SIG-M5 treated with dmso at 0.1 percent for 504 hours (cell line): ENCODE measurements around the gene ACTG2.
"Not testable (repeated sequence)": the region's sequence is repeated elsewhere in the genome, so short reads cannot be mapped to it uniquely, and the experiment has no call there.

Experiments used
- DNase-seq: peaks from one replicate; lab custom pipeline; 2025; ENCODE audit not compliant: unreplicated experiment; lab: John Stamatoyannopoulos, UW

Gene ACTG2

DNA sequence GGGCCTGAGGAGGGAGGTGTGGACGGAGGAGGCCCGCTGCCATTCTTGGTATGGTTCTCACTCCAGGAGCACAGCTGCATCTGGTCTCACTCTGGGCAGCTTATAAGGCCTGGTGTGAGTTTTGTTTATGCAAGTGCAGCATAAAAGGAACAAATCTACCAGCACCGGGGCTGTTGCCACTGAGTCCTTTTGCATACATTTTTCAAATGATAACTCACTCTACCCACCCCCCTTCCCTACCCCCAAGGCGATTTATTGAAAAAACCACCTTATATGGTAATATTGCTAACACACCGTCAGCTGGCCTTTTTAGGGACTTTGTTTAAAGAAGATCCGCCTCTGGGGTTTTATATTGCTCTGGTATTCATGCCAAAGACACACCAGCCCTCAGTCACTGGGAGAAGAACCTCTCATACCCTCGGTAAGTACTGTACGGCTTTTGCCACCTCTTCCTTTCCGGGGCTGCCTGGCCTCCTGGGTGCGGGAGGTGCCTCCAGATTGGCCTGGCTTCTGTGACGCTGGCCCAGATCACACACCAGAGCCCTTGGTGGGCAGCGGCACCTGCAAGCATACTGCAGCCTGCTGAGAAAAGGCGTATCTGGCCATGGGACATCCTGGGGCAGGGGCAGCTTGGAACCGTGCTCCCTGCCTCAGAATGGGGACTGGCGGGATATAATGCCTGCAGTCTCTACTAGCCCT is at the start of gene ACTG2:
TSS of gene ACTG2 (plus strand) at position 378 of the 699 bp plus-strand sequence. CDS start 8,304 bp downstream, outside the sequence.
- DNase-seq, result no peak

DNA sequence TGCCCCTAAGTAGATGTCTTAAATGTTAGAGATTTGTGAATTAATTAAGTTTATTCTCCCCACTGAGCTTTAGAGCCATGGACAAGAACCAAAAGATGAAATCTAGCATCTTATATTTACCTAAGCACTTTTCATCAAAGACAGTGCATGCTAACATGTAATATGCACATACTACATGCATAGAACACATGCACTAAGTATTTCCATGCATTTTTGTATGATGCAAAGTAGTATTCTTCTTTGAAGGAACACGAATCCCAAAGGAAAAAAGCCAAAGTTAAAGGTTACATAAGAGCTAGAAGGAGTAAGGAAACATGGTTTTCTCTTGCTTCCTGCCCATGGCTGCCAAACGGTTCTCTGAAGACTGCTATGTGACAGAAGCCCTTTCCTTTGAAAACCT is 48.7 kb upstream of the ACTG2 start:
- DNase-seq, result no peak

DNA sequence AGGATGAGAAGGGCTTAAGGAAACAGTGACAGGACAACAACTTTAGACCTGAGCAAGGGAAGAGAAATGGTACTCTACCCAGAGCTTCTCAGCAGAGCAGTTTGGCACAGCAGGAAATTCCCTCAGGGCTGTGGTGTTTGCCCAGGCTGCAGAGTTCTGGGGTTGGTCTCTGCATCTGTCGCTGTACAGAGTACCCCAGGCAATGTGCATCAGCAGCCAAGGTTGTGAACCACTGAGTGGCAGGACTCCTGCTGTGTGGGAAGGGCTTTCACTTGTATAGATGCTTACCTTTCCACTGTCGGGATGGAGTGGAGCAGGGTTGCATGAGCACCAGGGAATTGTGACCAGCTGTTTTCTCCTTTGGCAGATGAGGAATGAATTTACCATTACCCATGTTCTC is 42.8 kb upstream of the ACTG2 start:
- DNase-seq, result no peak

DNA sequence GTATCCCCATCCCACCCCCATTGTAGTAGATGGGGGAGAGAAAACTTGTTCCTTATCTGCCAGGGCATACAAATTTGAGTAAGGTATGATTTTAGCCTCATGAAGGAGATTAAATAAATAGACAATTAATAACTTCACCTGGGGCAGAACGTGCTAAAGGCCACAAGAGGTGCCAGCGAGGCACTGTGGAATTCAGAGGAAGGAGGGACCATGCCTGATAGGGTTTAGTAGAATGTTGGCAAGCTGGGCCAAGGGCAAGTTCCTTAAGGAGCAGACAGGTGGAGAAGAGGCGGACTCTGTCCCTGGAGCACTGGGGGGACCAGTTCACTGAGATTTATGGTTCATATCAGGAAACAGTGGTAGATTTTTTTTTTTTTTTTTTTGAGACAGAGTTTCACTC is 41.5 kb upstream of the ACTG2 start:
- peak; percentile 13 for DNase-seq

DNA sequence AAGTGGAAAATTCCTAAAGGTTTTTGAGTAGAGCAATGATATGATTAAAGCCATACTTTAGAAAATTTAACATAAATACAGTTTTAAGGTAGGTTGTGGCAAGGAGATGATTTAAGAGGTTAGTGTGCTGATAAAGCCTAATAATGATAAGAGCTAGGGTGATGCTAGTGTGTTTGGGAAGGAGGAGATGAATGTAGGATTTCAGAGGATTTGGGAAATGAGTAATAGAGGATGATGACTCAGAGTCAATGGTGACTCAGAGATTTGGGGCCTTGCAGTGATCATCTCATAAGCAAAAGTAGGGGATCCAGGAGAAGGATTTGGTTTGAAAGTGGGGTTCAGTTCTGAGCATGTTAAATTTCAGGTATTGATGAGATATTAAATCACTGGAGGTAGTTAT is 40.8 kb upstream of the ACTG2 start:
- DNase-seq, result no peak

DNA sequence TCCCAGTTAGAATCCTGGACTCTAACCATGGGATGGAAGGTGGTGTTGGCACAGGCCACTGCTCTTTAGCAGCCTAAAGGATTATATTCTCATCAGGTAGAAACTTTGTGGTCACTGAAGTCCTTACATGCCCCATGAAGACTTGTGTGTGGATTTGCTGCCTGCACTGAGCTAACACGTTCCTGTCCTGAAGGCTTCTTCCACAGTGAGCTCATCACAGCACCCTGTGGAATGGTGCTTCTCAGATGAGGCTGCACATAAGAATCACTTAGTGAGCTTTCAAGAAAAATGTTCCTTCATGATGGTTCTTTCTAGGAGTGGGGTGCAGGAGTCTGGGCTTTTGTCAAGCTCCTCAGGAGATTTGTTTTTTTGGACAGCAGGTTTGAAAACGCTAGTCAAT is 37.3 kb upstream of the ACTG2 start:
- DNase-seq, result no peak

DNA sequence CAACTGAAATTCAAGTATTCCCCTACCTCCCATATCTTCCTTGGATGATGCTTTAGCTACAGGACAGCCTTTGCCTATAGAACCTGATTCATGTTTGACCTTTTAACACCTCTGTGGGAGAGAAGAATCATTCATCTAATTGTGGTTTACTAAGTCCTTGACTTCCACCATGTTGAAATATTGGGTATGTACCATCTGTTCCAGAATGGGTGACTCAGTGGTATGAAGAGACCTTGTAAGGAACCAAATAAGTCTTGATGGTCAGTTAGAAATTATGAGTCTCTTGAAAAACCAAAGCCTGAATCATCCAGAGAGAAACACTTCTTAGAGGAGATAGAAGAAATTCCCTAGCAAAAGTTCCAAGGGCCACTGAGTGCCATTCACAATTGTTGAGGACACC is 36.6 kb upstream of the ACTG2 start:
- DNase-seq, result no peak

DNA sequence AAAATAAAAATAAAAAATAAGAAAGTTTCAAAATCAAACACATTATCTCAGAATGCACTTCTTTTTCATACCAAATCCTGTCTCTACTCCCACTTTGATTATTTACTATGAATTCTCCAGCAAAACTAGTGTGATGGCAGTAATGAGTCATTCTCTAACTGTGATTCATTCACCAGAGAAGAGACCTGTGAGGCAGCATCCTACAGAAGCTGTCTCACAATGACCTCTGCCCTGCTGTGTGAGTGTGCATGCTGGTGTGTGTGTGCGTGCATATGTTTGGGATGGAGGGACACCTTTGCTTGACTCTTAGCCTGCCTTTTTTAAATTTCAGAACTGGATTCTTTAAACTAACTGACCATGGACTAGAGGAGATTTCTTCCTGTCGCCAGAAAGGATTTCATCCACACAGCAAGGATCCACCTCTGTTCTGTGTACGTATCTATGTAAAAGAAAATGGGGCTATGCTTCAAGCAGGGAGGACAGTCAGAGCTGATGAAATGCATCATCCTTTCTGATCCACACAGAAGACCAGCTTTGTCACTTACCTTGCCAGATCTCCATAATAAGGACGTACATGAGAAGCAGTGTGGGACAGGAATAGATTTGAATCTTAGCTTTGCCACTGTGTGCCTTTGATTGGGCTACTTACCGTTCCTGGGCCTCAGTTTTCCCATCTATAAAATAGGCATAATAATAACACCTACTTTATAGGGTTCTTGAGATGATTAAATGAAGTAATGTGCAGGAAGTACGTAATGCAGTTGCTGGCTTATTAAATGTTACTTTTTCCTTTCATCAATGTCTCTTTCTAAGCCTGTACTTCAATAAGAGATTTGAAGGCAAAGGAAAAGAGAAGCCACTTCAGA is 32.9 kb upstream of the ACTG2 start:
- no peak for DNase-seq

DNA sequence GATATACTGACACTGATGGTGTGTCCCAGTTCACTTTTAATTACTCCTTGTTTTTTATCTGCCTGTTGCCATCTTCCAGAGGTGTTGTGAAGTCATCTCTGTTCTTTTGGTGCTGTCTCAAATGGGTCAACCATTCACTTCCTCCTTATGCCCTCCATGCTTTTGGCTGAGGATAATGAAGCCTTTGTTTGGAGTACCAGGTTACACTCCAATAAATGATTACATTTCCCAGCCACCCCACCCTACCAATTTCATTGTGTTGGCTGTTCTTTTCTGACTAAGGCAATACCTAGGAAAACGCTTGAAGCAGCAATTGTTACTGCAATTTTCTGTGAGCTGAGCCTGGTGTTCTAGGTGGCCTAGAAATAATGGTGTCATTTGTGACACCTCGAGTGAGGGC is 29.8 kb upstream of the ACTG2 start:
- no peak for DNase-seq

DNA sequence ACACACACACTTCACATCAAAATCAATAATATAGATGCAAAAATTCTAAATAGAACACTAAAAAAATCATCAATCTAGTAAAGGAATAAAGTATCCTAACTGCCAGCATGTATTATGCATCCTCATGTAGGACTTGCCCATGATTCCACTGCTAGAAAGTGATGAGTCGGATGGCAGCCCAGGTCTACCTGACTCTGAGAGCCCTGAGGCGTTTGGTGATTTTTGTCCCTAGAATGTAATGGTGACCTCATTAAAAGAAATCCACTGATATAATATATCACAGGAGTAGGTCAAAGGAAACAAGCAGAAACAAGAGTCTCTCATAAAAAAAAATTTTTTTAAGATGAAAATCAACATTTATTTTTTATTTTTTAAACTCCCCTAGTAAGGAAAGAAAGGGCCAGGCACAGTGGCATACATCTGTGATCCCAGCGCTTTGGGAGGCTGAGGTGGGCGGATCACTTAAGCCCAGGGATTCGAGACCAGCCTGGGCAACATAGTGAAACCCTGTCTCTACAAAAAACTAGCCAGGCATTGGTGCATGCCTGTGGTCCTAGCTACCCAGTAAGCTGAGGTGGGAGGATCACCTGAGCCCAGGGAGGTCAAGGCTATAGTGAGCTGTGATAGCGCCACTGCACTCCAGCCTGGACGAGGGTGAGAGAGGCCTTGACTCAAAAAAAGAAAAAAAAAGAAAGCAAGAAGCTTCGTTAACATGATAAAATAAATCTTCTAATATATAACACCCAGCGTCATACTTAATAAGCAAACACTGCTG is 24.4 kb upstream of the ACTG2 start:
- no peak for DNase-seq

DNA sequence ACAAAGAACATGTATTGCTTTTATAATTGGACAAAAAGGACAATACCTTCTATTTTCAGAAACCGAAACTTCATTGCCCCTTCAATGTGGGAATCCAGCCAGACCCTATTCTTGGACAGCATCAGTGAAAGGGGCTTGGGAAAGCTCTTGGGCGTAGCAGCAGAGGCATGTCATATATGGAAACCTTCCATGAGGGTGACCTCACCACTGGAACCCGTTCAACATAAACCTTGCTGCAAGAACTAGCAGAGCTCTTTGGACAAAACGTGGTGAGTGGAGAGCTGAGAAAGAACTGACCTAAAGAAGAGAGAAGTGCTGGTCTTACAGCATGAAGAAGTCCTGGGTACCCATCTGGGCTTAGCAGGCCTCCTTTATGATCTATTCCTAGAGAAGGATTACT is 22.7 kb upstream of the ACTG2 start:
- DNase-seq, result no peak

DNA sequence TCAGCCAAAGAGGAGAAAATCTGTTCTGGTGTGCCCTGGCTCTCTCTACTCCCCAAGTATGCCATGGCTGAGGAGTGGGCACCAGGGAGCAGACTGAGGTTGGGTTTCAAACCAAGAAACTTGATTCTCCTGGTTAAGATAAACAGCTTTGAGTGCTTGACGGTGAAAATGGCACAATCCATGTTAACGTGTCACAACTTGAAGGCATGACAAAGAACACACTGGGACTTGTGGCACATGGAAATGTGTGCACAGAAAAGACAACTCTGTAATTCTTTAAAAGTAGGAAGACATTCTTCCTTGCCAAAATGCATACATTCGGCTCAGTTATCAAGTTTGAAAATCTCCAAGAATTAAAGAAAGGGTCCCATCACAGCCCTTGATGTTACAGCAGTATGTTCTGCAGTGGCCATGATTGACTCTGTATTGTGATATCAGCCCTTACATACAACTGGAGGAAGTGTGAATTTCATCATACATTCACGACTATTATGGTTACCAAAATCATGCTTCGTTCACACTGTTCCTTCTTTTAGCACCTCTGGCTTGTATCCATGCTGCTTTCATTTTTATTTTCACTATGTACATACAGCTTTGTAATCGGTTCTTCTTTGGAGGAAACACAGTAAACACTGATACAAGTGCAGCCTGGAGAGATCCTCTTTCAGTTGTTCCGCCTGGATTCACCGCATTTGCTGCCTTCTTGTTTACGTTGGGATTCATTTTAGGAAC is 15.6 kb upstream of the ACTG2 start:
- peak; percentile 86 for DNase-seq

DNA sequence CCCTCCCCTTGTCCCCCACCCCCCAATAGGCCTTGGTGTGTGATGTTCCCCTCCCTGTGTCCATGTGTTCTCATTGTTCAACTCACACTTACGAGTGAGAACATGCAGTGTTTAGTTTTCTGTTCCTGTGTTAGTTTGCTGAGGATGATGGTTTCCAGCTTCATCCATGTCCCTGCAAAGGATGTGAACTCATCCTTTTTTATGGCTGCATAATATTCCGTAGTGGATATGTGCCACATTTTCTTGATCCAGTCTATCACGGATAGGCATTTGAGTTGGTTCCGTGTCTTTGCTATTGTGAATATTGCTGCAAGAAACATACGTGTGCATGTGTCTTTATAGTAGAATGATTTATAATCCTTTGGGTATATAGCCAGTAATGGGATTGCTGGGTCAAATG is 14.8 kb upstream of the ACTG2 start:
- not testable (repeated sequence) for DNase-seq

DNA sequence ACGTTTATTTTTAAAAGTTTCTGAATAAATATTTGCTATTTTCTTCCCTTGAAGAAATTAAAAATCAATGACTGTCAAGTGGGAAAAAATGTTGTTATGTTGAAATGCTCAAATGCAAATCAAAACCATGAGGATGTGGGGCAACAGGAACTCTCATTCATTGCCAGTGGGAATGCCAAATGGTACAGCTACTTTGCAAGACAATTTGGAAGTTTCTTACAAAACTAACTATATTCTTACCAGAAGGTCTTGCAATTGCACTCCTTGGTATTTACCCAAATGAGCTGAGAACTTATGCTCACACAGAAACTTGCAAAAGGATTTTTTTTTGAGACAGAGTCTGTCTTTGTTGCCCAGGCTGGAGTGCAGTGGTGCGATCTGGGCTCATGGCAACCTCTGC is 7.4 kb upstream of the ACTG2 start:
- DNase-seq, result no peak

DNA sequence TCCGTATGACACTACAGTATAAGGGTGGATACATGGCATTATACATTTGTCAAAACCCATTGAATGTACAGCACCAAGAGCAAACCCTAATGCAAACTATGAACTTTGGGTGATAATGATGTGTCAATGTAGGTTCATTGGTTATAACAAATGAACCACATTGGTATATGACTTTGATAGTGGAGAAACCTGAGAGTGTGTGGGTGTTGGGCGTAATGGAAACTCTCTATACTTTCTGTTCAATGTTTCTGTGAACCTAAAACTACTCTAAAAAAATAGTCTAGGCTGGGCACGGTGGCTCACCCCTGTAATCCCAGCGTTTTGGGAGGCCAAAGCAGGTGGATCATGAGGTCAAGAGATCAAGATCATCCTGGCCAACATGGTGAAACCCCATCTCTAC is 6.5 kb upstream of the ACTG2 start:
- DNase-seq, result no peak

DNA sequence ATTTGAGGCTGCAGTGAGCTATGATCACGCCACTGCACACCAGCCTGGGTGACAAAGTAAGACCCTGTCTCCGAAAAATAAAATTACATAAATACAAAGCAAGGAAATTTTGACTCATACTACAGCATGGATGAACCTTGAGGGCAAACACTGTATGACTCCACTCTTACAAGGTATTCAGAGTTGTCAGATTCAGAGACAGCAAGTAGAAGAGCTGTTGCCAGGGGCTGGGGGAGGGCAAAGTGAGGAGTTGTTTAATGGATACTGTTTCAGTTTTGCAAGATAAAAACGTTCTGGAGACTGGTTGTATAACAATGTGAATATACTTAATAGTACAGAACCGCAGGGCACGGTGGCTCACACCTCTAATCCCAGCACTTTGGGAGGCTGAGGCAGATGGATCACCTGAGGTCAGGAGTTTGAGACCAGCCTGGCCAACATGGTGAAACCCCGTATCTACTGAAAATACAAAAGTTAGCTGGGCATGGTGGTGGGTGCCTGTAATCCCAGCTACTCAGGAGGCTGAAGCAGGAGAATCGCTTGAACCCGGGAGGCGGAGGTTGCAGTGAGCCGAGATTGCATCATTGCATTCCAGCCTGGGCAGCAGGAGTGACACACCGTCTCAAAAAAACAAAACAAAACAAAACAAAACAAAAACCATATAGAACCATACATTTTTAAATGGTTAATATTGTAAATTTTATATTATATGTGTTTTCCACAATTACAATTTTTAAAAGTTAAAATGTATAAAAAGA is 5.0 kb upstream of the ACTG2 start:
- DNase-seq, result not testable (repeated sequence)

DNA sequence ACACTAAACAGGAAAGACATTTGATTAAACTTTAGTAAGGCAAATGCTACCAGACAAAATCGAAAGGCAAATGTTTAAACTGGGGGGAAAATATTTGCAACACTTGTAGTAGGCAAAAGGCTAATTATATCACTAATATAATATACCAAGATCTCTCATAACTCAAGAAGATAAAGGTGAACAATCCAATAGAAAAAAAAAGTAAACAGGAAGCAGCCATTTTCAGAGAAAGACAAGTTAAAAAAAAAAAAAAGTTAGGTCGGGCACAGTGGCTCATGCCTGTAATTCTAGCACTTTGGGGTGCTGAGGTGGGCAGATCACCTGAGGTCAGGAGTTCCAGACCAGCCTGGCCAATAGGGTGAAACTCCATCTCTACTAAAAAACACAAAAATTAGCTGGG is 4.4 kb upstream of the ACTG2 start:
- DNase-seq, result no peak

DNA sequence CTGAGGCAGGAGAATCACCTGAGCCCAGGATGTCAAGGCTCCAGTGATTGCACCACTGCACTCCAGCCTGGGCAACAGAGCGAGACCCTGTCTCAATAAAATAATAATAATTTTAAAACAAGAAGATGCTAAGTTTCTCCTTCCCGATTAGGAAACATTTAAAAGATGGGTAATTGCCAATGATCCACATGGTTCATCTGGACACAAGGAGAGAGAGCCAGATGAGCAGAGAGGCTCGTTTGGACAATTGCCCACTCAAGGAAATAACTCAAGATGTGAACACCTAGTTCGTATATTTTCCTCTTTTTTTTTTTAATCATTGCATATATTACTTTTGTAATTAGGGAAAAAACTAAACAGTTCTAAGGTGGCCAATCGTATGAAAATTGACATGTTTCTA is 3.6 kb upstream of the ACTG2 start:
- no peak for DNase-seq

DNA sequence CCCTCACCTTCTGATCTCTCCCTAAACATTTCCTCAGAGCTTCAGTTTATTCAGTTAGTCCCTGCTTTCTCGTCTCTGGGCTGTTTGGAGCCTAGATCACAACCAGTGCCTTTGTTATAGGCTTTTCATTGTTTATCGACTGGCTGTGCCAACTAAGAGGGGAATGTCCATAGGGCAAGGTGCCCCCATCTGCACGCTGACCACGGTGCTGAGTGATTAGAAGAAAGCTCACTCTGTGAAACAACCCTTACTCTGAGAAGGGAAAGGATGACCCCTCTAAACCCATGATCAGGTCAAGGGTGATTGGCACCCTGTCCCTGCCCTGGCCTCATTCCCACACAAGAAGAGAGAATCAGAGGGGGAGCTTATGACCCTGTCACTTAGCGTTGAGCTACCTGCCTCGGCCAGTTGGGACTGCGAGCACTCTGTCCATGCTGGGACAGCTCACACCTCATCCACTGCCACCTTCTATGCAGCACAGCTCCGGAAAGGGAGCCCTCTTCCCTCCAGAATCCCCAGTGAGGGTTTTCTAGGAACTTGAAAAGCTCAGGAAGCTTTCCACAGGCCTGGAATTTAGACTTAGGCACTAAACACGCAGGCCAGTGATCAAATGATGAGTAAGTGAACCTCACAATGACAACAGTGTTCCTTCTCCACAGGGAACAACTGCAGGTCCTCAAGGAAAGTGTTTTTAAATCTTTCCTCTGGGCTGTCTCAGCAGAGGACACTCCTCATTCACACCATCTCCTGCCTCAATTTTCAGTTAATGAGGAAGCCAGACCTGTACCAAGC is 2.3 kb upstream of the ACTG2 start:
- no peak for DNase-seq
